ENCODE results near the gene BRAF. TPM values are rescaled to one million over a fixed set of nuclear protein-coding genes. Genes with fewer than 3 reads are reported as not detected.
"Not testable (repeated sequence)": the region's sequence is repeated elsewhere in the genome, so short reads cannot be mapped to it uniquely, and the experiment has no call there.

The BRAF gene
- total and polyA plus RNA-seq, 8 donors = 24.5 to 35.9 (median 29.6) TPM

DNA sequence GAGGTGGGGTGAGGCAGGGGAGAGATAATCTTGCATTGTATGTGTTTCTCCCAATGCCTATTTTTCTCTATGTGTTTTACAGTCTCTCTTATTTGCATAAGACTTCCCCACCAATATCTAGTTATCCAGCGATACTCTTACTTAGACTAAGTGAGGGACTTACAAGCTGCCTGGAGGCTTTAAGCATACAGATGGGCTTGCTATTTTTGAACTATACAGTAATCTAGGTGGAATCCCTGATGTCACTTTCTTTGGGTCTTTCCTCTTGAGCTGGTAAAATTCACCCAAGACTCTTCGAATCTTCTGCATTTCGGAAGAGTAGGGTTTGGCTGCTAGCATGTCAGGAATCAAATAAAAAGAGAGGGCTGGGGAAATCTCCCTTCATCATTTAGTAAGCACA, 151.6 kb downstream of the BRAF start:
- Histone ChIP-seq H3K27me3 (no peaks in the 10 kb centered on the region), H3K4me3 (no peak overlapping the region), H3K4me1 (no peaks in the 10 kb centered on the region), H3K36me3 (peaks cover 0 to 82% of the 10 kb centered on the region in 2 donors), H3K9me3 (no peaks in the 10 kb centered on the region), H3K27ac (no peak overlapping the region)
- no peak for ATAC-seq
- intact Hi-C loops (cut with DNase I) = no loop called here
- DNase-seq = no peak
- TF ChIP-seq, protein P1, sequence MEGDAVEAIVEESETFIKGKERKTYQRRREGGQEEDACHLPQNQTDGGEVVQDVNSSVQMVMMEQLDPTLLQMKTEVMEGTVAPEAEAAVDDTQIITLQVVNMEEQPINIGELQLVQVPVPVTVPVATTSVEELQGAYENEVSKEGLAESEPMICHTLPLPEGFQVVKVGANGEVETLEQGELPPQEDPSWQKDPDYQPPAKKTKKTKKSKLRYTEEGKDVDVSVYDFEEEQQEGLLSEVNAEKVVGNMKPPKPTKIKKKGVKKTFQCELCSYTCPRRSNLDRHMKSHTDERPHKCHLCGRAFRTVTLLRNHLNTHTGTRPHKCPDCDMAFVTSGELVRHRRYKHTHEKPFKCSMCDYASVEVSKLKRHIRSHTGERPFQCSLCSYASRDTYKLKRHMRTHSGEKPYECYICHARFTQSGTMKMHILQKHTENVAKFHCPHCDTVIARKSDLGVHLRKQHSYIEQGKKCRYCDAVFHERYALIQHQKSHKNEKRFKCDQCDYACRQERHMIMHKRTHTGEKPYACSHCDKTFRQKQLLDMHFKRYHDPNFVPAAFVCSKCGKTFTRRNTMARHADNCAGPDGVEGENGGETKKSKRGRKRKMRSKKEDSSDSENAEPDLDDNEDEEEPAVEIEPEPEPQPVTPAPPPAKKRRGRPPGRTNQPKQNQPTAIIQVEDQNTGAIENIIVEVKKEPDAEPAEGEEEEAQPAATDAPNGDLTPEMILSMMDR (IDR thresholded peaks at IDR 0.05) = no peak

DNA sequence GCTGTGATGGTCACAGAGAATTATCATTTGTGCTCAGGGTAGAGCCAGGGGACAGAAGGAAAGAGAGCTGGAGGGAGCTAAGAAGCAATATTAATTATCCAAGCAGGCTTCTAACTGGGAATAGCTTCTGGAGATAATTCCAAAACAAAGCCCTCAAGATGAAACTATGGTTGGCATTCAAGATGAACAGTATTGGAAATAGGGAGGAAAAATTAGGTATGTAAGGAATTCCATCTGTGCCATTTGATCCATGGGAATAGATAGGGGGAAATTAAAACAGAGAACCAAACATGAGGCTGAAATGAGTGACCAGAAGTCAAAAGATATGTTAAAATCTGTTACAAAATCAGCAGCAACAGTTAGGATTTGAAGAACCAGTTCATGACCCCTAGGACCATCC, 152.9 kb downstream of the BRAF start:
- H3K4me3 ChIP-seq = no peak overlapping the region
- TF ChIP-seq, protein P1 (IDR thresholded peaks at IDR 0.05) = no peak
- no peak overlapping the region for H3K27ac ChIP-seq
- H3K27me3 ChIP-seq = no peaks in the 10 kb centered on the region
- peaks cover 0 to 83% of the 10 kb centered on the region in 2 donors for H3K36me3 ChIP-seq
- intact Hi-C loops (cut with DNase I) = no loop called here
- H3K4me1 ChIP-seq = no peaks in the 10 kb centered on the region
- no peak for DNase-seq
- no peaks in the 10 kb centered on the region for H3K9me3 ChIP-seq
- ATAC-seq = no peak

DNA sequence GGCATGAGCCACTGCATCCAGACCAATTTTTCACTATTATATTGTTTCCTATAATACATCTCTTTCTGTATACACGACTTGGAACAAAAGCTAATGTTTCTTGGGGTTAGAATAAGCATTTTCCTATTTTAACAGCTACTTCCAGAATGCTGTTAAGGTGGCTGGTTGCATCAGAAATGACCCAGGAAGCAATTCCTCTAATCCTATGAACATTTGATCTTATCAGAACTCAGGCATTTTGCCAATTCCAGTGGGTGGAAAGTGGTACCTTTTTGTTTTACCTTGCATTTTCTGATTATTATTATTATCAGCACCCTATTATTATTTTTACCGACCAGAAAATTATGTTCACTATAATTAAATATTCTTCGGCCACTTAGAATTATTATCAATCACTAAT, 154.9 kb downstream of the BRAF start:
- no peak for DNase-seq
- TF ChIP-seq, protein P1 (IDR thresholded peaks at IDR 0.05) = no peak

DNA sequence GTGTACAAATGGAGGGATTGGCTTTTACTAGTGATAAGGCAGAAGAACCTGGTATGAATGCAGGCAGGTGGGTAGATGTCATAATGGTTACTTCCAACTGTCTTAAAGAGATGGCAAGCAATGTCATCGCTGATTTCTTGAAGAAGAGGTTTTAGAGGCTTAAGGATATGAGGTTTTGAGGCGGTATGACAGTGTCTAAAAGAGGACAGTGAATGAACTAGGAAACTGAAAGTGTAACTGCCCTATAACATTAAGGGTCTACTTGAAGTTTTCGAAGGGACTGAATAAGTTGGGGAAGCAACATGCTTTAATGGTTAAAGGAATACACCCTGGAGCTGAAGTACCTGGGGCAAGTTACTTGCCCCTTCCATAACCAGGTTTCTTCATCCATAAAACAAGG, 157.3 kb downstream of the BRAF start:
- Histone ChIP-seq H3K4me1 (no peaks in the 10 kb centered on the region), H3K36me3 (peaks cover 0 to 51% of the 10 kb centered on the region in 2 donors), H3K4me3 (no peak overlapping the region), H3K27me3 (no peaks in the 10 kb centered on the region), H3K9me3 (no peaks in the 10 kb centered on the region), H3K27ac (no peak overlapping the region)
- DNase-seq (no peak), ATAC-seq (no peak)
- TF ChIP-seq, protein P1 (IDR thresholded peaks at IDR 0.05) = no peak
- intact Hi-C loops (cut with DNase I) = no loop called here

More for the DNA sequence above, 154.9 kb downstream of the BRAF start:
- ATAC-seq = no peak
- Histone ChIP-seq H3K27ac (no peak overlapping the region), H3K4me1 (no peaks in the 10 kb centered on the region), H3K36me3 (peaks cover 0 to 71% of the 10 kb centered on the region in 2 donors), H3K9me3 (no peaks in the 10 kb centered on the region), H3K27me3 (no peaks in the 10 kb centered on the region), H3K4me3 (no peak overlapping the region)
- intact Hi-C loops (cut with DNase I) = no loop called here

DNA sequence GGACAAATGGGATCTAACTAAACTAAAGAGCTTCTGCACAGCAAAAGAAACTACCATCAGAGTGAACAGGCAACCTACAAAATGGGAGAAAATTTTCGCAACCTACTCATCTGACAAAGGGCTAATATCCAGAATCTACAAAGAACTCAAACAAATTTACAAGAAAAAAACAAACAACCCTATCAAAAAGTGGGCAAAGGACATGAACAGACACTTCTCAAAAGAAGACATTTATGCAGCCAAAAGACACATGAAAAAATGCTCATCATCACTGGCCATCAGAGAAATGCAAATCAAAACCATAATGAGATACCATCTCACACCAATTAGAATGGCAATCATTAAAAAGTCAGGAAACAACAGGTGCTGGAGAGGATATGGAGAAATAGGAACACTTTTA, 159.3 kb downstream of the BRAF start:
- ATAC-seq; H3K4me1 ChIP-seq; H3K9me3 ChIP-seq; H3K27me3 ChIP-seq; DNase-seq; intact Hi-C loops (cut with DNase I); H3K4me3 ChIP-seq; H3K27ac ChIP-seq: not testable (repeated sequence)
- H3K36me3 ChIP-seq = peaks cover 0 to 34% of the 10 kb centered on the region in 2 donors

DNA sequence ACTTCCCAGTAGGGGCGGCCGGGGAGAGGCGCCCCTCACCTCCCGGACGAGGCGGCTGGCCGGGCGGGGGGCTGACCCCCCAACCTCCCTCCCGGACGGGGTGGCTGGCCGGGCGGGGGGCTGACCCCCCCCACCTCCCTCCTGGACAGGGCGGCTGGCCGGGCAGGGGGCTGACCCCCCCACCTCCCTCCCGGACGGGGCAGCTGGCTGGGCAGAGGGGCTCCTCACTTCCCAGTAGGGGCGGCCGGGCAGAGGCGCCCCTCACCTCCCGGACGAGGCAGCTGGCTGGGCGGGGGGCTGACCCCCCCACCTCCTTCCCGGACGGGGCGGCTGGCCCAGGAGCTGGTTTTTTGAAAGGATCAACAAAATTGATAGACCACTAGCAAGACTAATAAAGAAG, 161.6 kb downstream of the BRAF start:
- DNase-seq; H3K4me3 ChIP-seq; H3K27me3 ChIP-seq; ATAC-seq; intact Hi-C loops (cut with DNase I); H3K4me1 ChIP-seq; H3K9me3 ChIP-seq; H3K27ac ChIP-seq: not testable (repeated sequence)
- H3K36me3 ChIP-seq = peaks cover 0 to 23% of the 10 kb centered on the region in 2 donors

DNA sequence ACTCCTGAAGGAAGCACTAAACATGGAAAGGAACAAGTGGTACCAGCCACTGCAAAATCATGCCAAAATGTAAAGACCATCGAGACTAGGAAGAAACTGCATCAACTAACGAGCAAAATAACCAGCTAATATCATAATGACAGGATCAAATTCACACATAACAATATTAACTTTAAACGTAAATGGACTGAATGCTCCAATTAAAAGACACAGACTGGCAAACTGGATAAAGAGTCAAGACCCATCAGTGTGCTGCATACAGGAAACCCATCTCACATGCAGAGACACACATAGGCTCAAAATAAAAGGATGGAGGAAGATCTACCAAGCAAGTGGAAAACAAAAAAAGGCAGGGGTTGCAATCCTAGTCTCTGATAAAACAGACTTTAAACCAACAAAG, 163.4 kb downstream of the BRAF start:
- intact Hi-C loops (cut with DNase I); ATAC-seq; H3K4me1 ChIP-seq: not testable (repeated sequence)

More for the DNA sequence above, 163.4 kb downstream of the BRAF start:
- H3K4me3 ChIP-seq, H3K9me3 ChIP-seq, H3K36me3 ChIP-seq, H3K27ac ChIP-seq, H3K27me3 ChIP-seq, DNase-seq: not testable (repeated sequence)
